Right lobe of liver (tissue), 6 donors: ENCODE measurements around the gene GNMT. TPM values are rescaled to one million over a fixed set of nuclear protein-coding genes. Genes with fewer than 3 reads are reported as not detected.

Experiments used
- ATAC-seq, 4 donors: fragments of 200-7000 bp; cut with Tn5 transposase; one replicate each; pipeline ENCODE4 v1.9.1; 2020; ENCODE audit warnings: mild to moderate bottlenecking in 4 of 4, moderate library complexity in 4 of 4
- DNase-seq, 3 donors: peaks; one replicate each; pipeline ENCODE4 v3.0.0-alpha.2; 2020
- H3K27ac ChIP-seq, 3 donors: fragments of 200-600 bp; one replicate each; pipeline ENCODE4 v1.8.0; 2022
- H3K27me3 ChIP-seq, 2 donors: fragments of 200-600 bp; one replicate each; pipeline ENCODE4 v1.8.0; 2022
- H3K36me3 ChIP-seq, 4 donors: fragments of 200-600 bp; sonication (generic) in 1 of 4; one replicate each; pipeline versions ENCODE4 v1.5.1 to v1.8.0; 2017 to 2022; ENCODE audit warnings: control low read depth in 1 of 4
- H3K4me1 ChIP-seq, 4 donors: fragments of 200-600 bp; sonication (generic) in 1 of 4; one replicate each; pipeline versions ENCODE4 v1.5.1 to v1.8.0; 2017 to 2022; ENCODE audit warnings: control low read depth in 1 of 4
- H3K4me3 ChIP-seq, 3 donors: fragments of 200-600 bp; one replicate each; pipeline ENCODE4 v1.8.0; 2022
- H3K9me3 ChIP-seq, 4 donors: fragments of 200-600 bp; sonication (generic) in 1 of 4; one replicate each; pipeline versions ENCODE4 v1.5.1 to v1.8.0; 2017 to 2022; ENCODE audit warnings: control low read depth in 1 of 4
- CTCF ChIP-seq, 4 donors: fragments of 200-600 bp in 3 of 4; fragments of 450-650 bp in 1 of 4; IDR thresholded peaks; one replicate each; pipeline versions ENCODE4 v1.5.1 to v1.8.0; 2016 to 2022; ENCODE audit warnings: antibody characterized with exemption in 4 of 4, mild to moderate bottlenecking in 2 of 4
- POLR2A ChIP-seq: fragments of 450-650 bp; IDR thresholded peaks from one replicate; pipeline ENCODE4 v1.6.1; 2017; ENCODE audit warnings: antibody characterized with exemption, mild to moderate bottlenecking
- WGBS: methylation state at CpG from one replicate; pipeline ENCODE4 v1.1.6; 2018; ENCODE audit warnings: low coverage, low lambda C conversion rate; ENCODE audit not compliant: insufficient coverage; ENCODE audit errors: missing lambda C conversion rate; 5-methylcytosine and 5-hydroxymethylcytosine counted together
- intact Hi-C, 2 donors: fragments of 100-400 bp; cut with DNase I; formaldehyde crosslinking; loops; one replicate each; pipeline versions ENCODE4 v1.11.2 to v1.14.1; 2022
- total RNA-seq, 6 experiments: library from RNA; depleted of rRNA in 2 of 6; stranded (reverse); fragments of >200 nt in 2 of 6; fragmentation: NEBNext Ultra II Directional in 3 of 6; extraction: Animal tissue kit (Norgen Biotek cat#: 25700) in 3 of 6; gene quantifications; one replicate each; pipeline versions ENCODE4 v1.1.0 to v1.2.4, GENCODE V29; 2016 to 2023
- donor health status: DM: no; HTN: yes; CAD: no.
- donor health status: DM: no; HTN: no; CAD: no.
- donor health status: DM: no; HTN: no; CAD: no.
- donor health status: DM: no; HTN: yes; CAD: no.
- donor health status: DM: no; HTN: yes; CAD: no.

The GNMT gene
- total RNA-seq, 6 experiments from 2014 or later = 13.7 to 470 (median 107) TPM

GRCh38 chr6:42916288-42916687, 44.3 kb upstream of the GNMT start:
- H3K27ac ChIP-seq = no peak overlapping the region
- TF ChIP-seq POLR2A (no peak), CTCF (IDR thresholded peaks at IDR 0.05) (no peak)
- DNase-seq = no peak
- no peaks in the 10 kb centered on the region for H3K9me3 ChIP-seq
- H3K4me3 ChIP-seq = no peak overlapping the region
- intact Hi-C loops = no loop called here
- WGBS = no CpG with 5 or more reads among the region's 1 CpG
- no peaks in the 10 kb centered on the region for H3K36me3 ChIP-seq
- ATAC-seq = no peak
- H3K4me1 ChIP-seq = no peaks in the 10 kb centered on the region
- H3K27me3 ChIP-seq = no peaks in the 10 kb centered on the region

GRCh38 chr6:42921801-42922200, 38.8 kb upstream of the GNMT start:
- TF ChIP-seq POLR2A (no peak), CTCF (IDR thresholded peaks at IDR 0.05) (no peak)
- H3K4me3 ChIP-seq = no peak overlapping the region
- H3K27me3 ChIP-seq = no peaks in the 10 kb centered on the region
- H3K27ac ChIP-seq = no peak overlapping the region
- WGBS = 57% methylated on average over 6 of the region's 6 CpGs
- H3K4me1 ChIP-seq = no peaks in the 10 kb centered on the region
- DNase-seq = no peak
- no peaks in the 10 kb centered on the region for H3K36me3 ChIP-seq
- intact Hi-C loops = loop anchor here in 1 of 2 donors (10.0 kb wide), 1 partner anchor 63 kb away; the partner anchor contains the start of gene PPP2R5D
- H3K9me3 ChIP-seq = no peaks in the 10 kb centered on the region
- no peak for ATAC-seq

GRCh38 chr6:42923666-42924065, 36.9 kb upstream of the GNMT start:
- Histone ChIP-seq H3K4me1 (no peaks in the 10 kb centered on the region), H3K4me3 (no peak overlapping the region), H3K27ac (no peak overlapping the region), H3K27me3 (no peaks in the 10 kb centered on the region), H3K36me3 (no peaks in the 10 kb centered on the region), H3K9me3 (no peaks in the 10 kb centered on the region)
- WGBS = 57% methylated on average over 1 of the region's 2 CpGs
- intact Hi-C loops = loop anchor here in 1 of 2 donors (10.0 kb wide), 1 partner anchor 61 kb away; the partner anchor contains the start of gene PPP2R5D
- TF ChIP-seq POLR2A = no peak
- no peak for TF ChIP-seq CTCF (IDR thresholded peaks at IDR 0.05)
- no peak for DNase-seq
- peak; percentile 24 to 54 (median 39) for ATAC-seq

GRCh38 chr6:42925248-42925857, 35.2 kb upstream of the GNMT start:
- H3K27me3 ChIP-seq = no peaks in the 10 kb centered on the region
- intact Hi-C loops = loop anchor here in 1 of 2 donors (10.0 kb wide), 1 partner anchor 59 kb away; the partner anchor contains the start of gene PPP2R5D
- H3K4me3 ChIP-seq = no peak overlapping the region
- DNase-seq = no peak
- H3K27ac ChIP-seq = no peak overlapping the region
- H3K9me3 ChIP-seq = no peaks in the 10 kb centered on the region
- TF ChIP-seq POLR2A (no peak), CTCF (IDR thresholded peaks at IDR 0.05) (no peak)
- no peak for ATAC-seq
- H3K4me1 ChIP-seq = peaks cover 0 to 3% (median 1%) of the 10 kb centered on the region in 4 donors
- no peaks in the 10 kb centered on the region for H3K36me3 ChIP-seq
- WGBS = no CpG with 5 or more reads among the region's 23 CpGs
